ENCODE results near the gene SAMD3.
A peak's percentile ranks its signal among the peaks of the same experiment; 100 is the strongest.
"Not testable (repeated sequence)": the region's sequence is repeated elsewhere in the genome, so short reads cannot be mapped to it uniquely, and the experiment has no call there.

The SAMD3 gene

DNA sequence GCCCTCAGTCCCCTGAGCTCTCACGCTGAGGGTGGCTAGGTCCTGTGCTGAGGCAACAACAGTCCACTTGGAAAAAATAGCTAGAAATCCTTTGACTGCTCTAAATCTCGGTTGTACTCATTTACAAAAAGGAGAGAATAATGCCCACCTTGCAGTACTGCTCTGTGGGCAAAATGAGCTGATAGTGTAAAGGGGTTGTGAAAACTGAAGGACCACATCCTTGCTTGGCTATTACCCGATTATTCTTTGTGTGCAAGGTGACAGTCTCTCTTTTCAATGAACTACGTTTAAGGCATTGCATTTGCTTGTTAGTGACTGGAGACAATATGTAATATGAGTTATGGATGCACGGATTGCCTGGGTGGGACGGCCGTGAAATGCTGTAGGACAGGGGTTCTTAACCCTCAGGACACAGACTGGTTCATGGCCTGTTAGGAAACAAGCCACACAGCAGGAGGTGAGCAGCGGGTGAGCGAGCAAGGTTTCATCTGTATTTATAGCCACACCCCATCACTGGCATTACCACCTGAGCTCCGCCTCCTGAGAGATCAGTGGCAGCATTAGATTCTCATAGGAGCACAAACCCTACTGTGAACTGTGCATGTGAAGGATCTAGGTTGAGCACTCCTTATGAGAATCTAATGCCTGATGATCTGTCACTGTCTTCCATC lies 14.6 kb downstream of the SAMD3 start:
- no peak for DNase-seq

GRCh38 chr6:130206479-130206878 lies 16.3 kb downstream of the SAMD3 start:
- DNase-seq: no peak

DNA sequence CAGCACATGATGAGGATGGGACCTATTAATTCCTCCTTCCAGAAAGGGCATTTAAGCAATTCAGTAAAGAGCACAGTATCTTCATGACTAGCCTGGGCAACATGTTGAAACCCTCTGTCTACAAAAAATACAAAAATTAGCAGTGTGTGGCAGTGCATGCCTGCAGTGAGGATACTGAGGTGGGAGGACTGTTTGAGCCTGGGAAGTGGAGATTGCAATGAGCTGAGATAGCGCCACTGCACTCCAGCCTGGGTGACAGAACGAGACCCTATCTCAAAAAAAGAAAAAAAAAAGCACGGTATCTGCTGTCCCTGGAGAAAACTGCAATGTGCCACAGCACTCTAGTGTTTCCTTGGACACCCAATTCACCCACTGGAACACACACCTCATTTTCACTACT lies 18.4 kb downstream of the SAMD3 start:
- no peak for DNase-seq

GRCh38 chr6:130203370-130203769 lies 19.4 kb downstream of the SAMD3 start:
- no peak for DNase-seq

GRCh38 chr6:130202782-130203181 lies 20.0 kb downstream of the SAMD3 start:
- DNase-seq: no peak

DNA sequence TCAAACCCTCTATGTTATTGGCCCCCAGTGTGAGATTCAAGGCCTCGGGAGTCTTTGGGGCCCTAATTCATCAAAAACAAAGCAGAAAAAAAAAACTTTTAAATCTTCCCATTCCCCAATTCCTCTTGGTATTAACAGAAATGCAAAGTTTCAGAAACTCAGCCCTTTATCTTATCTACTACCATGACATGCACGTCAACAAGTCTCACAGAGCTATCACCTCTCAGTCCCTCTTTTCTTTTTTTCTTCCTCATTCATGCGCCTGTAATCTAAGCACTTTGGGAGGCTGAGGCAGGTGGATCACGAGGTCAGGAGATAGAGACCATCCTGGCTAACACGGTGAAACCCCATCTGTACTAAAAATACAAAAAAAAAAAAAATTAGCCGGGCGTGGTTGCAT lies 22.7 kb downstream of the SAMD3 start:
- no peak for DNase-seq

- DNase-seq: no peak
Observed at GRCh38 chr6:130198483-130199035, 24.2 kb downstream of the SAMD3 start.

GRCh38 chr6:130197816-130198482 lies 24.8 kb downstream of the SAMD3 start:
- not testable (repeated sequence) for DNase-seq

- DNase-seq: not testable (repeated sequence)
Observed at GRCh38 chr6:130194434-130194833, 28.3 kb downstream of the SAMD3 start.

- DNase-seq: no peak
Observed at GRCh38 chr6:130190701-130191690, 31.8 kb downstream of the SAMD3 start.

- DNase-seq: no peak
Observed at GRCh38 chr6:130189531-130190397, 33.0 kb downstream of the SAMD3 start.

DNA sequence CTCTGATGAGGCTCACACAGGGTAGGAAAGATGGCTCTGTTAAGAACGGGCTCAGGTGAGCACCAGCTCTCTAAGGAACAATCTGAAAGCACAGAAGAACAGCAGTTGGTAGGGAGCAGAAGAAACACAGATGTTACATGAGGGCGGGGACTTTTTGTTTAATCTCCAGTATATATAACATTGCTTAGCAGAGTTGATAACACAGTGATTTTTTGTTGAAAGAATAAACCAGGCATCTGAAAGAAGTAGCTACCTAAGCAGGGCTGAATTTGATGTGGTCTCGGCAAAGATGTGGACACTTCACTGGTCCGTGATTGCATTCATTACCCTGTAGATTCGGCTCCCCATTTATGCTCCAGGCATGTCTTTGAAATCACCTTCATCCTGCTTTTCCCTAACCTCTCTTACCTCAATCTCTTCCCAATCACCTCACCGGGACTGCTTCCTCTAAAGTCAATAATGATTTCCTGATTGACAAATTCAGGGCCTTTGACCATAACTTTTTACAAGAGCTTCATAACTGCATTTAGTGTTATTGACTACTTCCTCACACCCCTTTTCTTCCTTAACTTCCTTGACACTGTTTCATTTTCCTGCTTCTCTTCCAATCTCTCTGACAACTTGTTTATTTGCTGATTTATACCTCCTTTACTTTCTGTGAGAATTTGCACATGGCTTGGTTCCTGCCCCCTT lies 34.4 kb downstream of the SAMD3 start:
- DNase-seq: no peak

- peak; percentile 51 for DNase-seq
Observed at GRCh38 chr6:130187335-130188206, 35.2 kb downstream of the SAMD3 start.

GRCh38 chr6:130185658-130186057 lies 37.1 kb downstream of the SAMD3 start:
- DNase-seq: no peak

GRCh38 chr6:130183271-130184222 lies 39.2 kb downstream of the SAMD3 start:
- DNase-seq: peak; percentile 51

DNA sequence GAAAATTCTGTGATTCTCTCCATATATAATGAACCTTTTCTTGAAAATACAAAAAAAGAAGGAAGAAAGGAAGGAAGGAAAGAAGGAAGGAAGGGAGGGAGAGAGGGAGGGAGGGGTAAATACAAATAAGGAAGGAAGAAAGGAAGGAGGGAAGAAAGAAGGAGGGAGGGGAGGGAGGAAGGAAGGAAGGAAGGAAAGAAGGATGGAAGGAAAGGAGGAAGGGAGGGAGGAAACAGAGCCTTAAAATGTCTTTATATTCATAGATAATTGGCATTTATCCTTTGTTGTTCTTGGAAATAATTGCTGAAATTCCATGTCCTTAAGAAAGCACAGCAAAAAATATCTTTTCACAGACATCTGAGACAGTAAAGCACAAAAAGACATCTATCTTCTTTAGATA lies 40.3 kb downstream of the SAMD3 start:
- no peak for DNase-seq

DNA sequence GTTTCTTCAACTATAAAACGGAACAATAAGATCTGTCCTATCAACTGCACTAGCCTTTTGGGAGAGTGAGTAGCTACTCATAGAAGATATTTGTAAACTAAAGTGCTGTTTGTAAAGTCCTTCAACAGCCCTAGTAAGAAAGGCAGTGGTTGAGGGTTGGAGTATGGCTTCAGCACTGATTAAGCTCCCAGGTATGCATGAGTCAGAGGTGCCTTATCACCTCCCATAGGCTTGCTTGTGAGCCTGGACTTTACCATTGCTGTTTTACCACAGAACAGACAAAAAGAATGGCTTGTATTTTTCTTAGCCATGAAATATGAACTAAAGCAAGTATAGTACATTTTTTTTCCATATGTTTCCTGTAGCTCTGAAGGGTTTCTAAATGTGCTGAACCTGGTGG lies 44.1 kb downstream of the SAMD3 start:
- DNase-seq: no peak

DNA sequence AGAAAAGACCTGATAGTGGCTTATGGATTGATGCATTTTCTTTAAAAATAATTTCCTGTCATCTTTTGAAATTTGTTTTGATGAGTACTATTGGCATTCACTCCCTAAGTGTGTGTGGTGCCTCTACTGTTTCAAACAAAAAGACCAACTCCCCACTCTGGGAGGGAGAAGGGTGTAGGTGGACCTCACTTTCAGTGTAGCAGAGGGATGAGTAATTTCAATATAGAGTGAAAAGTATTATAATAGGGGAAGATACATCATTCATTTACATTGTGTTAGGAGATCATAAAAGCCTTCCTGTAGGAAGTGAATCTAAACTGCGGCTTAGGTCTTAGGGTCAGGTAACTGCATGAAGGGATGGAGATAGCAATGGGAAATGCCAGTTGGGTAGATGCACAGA lies 46.4 kb downstream of the SAMD3 start:
- no peak for DNase-seq

GRCh38 chr6:130173377-130174004 lies 49.3 kb downstream of the SAMD3 start:
- DNase-seq: not testable (repeated sequence)

Data from activated CD4-positive, alpha-beta T cell treated with anti-CD3 and anti-CD28 coated beads, Interleukin-10, Interleukin-2, amounts not matched to agents 100 ng/mL and 50 ng/mL, durations not matched to agents 16 hours and 8 hours (primary cell).